NT2/D1 (cell line): ENCODE results near the gene OR9Q1.

ENCODE experiments used
- SUZ12 ChIP-seq: IDR thresholded peaks from 2 replicates; pipeline ENCODE4 v1.6.1; 2011; ENCODE audit not compliant: insufficient read length, insufficient read depth; ENCODE audit errors: extremely low read depth
- YY1 ChIP-seq: IDR thresholded peaks from 2 replicates; pipeline ENCODE4 v1.6.1; 2011; ENCODE audit not compliant: insufficient read length, insufficient read depth

DNA sequence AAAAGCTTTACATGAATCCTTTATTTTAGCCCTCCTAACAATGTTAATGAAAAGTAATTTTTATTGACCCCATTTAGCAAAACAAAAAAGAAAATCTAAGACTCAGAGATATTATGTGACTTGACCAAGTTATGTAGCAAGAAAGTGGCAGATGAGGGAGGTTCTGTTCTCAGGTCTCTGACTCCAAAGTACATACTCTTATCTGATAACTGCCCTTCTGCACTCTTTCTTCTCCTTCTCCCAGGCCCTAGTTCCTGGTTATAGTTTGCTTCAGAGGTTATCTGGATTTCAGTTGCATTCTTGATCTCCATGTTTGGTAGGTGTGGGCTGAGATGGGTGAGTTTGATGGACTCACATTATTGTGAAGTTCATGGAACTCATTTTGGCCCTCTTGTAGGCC, 169.7 kb downstream of the OR9Q1 start:
- TF ChIP-seq SUZ12 (no peak), YY1 (no peak)
